ENCODE data around the gene FMO4. TPM values are rescaled to one million over a fixed set of nuclear protein-coding genes. Genes with fewer than 3 reads are reported as not detected.

Gene FMO4
- total RNA-seq, 1 donor from 2014 or later = 5.4 TPM

- Histone ChIP-seq H3K36me3 (no peaks in the 10 kb centered on the region), H3K4me1 (no peaks in the 10 kb centered on the region), H3K27ac (replicated peaks) (no peak overlapping the region), H3K9me3 (replicated peaks) (no peaks in the 10 kb centered on the region), H3K4me3 (no peak overlapping the region), H3K27me3 (ENCODE audit: low read depth) (peaks cover 6% of the 10 kb centered on the region)
- DNase-seq = no peak
- TF ChIP-seq CTCF (IDR thresholded peaks at IDR 0.05; ENCODE audit: borderline replicate concordance) = no peak
- intact Hi-C loops (cut with micrococcal nuclease) = no loop called here
Observed at GRCh38 chr1:171277534-171277933, 36.4 kb upstream of the FMO4 start.

GRCh38 chr1:171279234-171279633 lies 34.7 kb upstream of the FMO4 start:
- no peak for DNase-seq
- no peak overlapping the region for H3K27ac ChIP-seq (replicated peaks)
- intact Hi-C loops (cut with micrococcal nuclease) = no loop called here
- H3K27me3 ChIP-seq (ENCODE audit: low read depth) = peaks cover 7% of the 10 kb centered on the region
- no peaks in the 10 kb centered on the region for H3K9me3 ChIP-seq (replicated peaks)
- no peak overlapping the region for H3K4me3 ChIP-seq
- TF ChIP-seq CTCF (IDR thresholded peaks at IDR 0.05; ENCODE audit: borderline replicate concordance) = no peak
- no peaks in the 10 kb centered on the region for H3K36me3 ChIP-seq
- no peaks in the 10 kb centered on the region for H3K4me1 ChIP-seq

- Histone ChIP-seq H3K36me3 (no peaks in the 10 kb centered on the region), H3K9me3 (replicated peaks) (no peaks in the 10 kb centered on the region), H3K4me1 (no peaks in the 10 kb centered on the region), H3K4me3 (no peak overlapping the region), H3K27me3 (ENCODE audit: low read depth) (peaks cover 11% of the 10 kb centered on the region), H3K27ac (replicated peaks) (no peak overlapping the region)
- intact Hi-C loops (cut with micrococcal nuclease) = no loop called here
- TF ChIP-seq CTCF (IDR thresholded peaks at IDR 0.05; ENCODE audit: borderline replicate concordance) = no peak
- DNase-seq = no peak
Observed at GRCh38 chr1:171279678-171280077, 34.3 kb upstream of the FMO4 start.

GRCh38 chr1:171280599-171280998 lies 33.4 kb upstream of the FMO4 start:
- no peak overlapping the region for H3K27ac ChIP-seq (replicated peaks)
- TF ChIP-seq CTCF (IDR thresholded peaks at IDR 0.05; ENCODE audit: borderline replicate concordance) = no peak
- intact Hi-C loops (cut with micrococcal nuclease) = no loop called here
- no peak for DNase-seq
- no peaks in the 10 kb centered on the region for H3K36me3 ChIP-seq
- no peak overlapping the region for H3K4me3 ChIP-seq
- no peaks in the 10 kb centered on the region for H3K9me3 ChIP-seq (replicated peaks)
- peaks cover 14% of the 10 kb centered on the region for H3K27me3 ChIP-seq (ENCODE audit: low read depth)
- no peaks in the 10 kb centered on the region for H3K4me1 ChIP-seq

- TF ChIP-seq CTCF (IDR thresholded peaks at IDR 0.05; ENCODE audit: borderline replicate concordance) = no peak
- H3K36me3 ChIP-seq = no peaks in the 10 kb centered on the region
- DNase-seq = no peak
- intact Hi-C loops (cut with micrococcal nuclease) = no loop called here
- H3K27ac ChIP-seq (replicated peaks) = no peak overlapping the region
- H3K9me3 ChIP-seq (replicated peaks) = no peaks in the 10 kb centered on the region
- peaks cover 8% of the 10 kb centered on the region for H3K27me3 ChIP-seq (ENCODE audit: low read depth)
- H3K4me3 ChIP-seq = no peak overlapping the region
- H3K4me1 ChIP-seq = no peaks in the 10 kb centered on the region
Observed at GRCh38 chr1:171286032-171286705, 27.8 kb upstream of the FMO4 start.

Measured in left ventricle myocardium inferior (tissue), 1 donor.